Esophagus muscularis mucosa (tissue), 4 donors: Measurements from ENCODE around the gene MAD2L2.

Experiments used
- EP300 ChIP-seq: sonication (generic); formaldehyde crosslinking; IDR thresholded peaks from one replicate; pipeline ENCODE4 v1.6.1; 2017; ENCODE audit warnings: antibody characterized with exemption
- POLR2A ChIP-seq: fragments of 450-650 bp; IDR thresholded peaks from one replicate; pipeline ENCODE4 v1.6.1; 2017; ENCODE audit warnings: antibody characterized with exemption, moderate library complexity, mild to moderate bottlenecking, low read depth
- POLR2AphosphoS5 ChIP-seq, 2 donors: sonication (generic); formaldehyde crosslinking; IDR thresholded peaks; one replicate each; pipeline ENCODE4 v1.6.1; 2017; ENCODE audit warnings: antibody characterized with exemption in 2 of 2
- TF ChIP-seq, protein P1 (sequence below), 3 experiments: fragments of 200-600 bp in 2 of 3; fragments of 450-650 bp in 1 of 3; sonication (generic) in 2 of 3; IDR thresholded peaks; one replicate each; pipeline ENCODE4 v1.5.1; 2017 to 2019; ENCODE audit warnings: antibody characterized with exemption in 3 of 3, mild to moderate bottlenecking in 2 of 3, moderate library complexity in 1 of 3

DNA sequence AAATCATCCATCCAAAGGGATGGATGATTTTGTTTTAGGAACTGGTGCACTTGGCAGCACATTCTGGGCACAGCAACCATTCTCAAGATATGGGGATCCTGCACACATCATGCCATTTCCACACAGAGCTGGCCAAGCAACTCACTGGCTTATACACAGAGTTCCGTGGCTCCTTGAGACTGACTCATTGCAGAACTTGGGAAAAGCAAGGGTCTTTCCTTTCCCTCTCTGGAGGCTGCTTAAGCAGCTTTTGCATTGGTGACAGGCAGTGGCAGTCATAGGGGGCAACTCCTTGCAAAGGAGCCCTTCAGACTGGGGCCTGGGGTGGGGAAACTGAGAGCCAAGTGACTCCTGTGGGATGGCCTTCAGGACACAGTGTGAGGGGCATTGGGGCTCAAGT, 1.9 kb upstream of the MAD2L2 start:
- TF ChIP-seq, protein P1, sequence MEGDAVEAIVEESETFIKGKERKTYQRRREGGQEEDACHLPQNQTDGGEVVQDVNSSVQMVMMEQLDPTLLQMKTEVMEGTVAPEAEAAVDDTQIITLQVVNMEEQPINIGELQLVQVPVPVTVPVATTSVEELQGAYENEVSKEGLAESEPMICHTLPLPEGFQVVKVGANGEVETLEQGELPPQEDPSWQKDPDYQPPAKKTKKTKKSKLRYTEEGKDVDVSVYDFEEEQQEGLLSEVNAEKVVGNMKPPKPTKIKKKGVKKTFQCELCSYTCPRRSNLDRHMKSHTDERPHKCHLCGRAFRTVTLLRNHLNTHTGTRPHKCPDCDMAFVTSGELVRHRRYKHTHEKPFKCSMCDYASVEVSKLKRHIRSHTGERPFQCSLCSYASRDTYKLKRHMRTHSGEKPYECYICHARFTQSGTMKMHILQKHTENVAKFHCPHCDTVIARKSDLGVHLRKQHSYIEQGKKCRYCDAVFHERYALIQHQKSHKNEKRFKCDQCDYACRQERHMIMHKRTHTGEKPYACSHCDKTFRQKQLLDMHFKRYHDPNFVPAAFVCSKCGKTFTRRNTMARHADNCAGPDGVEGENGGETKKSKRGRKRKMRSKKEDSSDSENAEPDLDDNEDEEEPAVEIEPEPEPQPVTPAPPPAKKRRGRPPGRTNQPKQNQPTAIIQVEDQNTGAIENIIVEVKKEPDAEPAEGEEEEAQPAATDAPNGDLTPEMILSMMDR (IDR thresholded peaks at IDR 0.05): no peak
- TF ChIP-seq POLR2A (no peak), EP300 (no peak), POLR2AphosphoS5 (IDR thresholded peaks at IDR 0.05) (no peak)
